GM21526 (cell line): Measurements from ENCODE around the gene KCNQ1.

Experiments used
- ATAC-seq: cut with Tn5 transposase; IDR thresholded peaks from one replicate; pipeline ENCODE4 v1.9.1; 2021; ENCODE audit warnings: moderate library complexity; ENCODE audit not compliant: unreplicated experiment, low FRiP score

KCNQ1 gene

DNA sequence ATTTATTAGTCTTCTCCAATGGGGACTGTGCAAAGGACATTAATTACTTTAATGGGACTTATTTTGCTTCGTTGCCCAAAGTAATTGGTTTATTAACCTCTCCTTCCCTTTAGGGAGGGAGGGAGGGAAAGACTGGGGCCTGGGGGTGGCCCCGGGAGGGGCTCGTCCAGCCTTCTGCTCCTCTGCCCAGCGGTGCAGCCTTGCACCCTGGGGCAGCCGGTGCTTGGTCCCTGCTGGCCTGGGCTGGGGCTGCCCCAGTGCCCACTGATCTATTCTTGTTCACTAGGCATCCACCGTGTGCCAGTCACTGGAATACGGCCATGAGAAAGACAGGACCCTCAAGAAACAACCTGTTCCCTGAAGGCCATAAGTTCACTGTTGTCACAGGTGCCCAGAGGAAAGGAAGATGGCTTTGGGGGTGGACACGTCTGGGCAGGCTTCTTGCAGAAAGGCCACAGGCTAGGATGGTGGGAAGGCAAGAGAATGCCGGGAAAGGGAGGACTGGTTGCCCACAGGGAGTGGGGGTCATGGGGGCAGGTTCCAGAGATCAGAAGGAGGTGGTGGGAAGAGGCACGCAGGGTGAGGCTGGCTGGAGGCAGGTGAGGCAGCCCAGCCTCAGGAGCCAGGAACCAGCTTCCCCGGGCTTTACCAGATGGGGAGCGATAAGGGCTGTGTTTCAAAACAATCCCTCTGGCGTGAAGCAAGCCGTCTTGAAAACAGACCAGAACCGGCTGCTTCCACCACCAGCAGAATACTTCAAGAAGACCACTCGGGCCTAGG lies 302.6 kb downstream of the KCNQ1 start:
- no peak for ATAC-seq

DNA sequence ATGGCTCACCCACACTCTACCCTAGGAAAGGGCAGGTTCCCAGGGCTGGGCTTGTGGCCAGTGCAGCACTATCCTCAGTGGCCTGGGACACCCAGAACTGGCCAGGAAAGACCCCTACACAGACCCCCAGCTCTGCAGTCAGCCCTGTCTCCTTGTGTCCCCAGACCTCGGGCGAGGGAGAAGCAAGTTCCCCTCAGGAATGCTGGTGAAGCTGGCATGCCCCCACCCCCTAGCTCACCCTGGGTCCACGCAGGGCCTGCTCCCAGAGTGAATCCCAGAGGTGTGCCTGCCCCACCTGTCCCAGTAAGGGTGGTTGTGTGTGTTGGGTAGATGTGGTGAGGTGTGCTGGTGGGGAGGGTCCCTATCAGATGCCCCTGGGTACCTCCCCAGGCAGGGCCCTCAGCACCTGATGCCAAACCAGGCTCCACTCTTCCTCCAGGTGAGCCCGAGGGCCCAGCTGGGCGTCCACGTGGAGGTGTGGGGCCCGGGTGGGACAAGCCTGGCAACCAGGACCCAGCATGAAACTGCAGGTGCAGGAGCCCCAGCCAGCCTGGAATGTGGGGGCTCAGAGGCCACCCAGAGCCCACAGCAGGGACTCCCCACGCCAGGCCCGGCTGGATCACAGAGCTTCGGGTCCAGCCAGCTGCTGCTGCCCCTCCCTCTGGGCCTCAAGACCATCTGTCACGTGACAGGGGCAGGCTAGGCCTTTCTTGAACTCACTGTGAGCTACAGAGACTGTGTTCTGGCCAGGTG lies 303.4 kb downstream of the KCNQ1 start:
- no peak for ATAC-seq

DNA sequence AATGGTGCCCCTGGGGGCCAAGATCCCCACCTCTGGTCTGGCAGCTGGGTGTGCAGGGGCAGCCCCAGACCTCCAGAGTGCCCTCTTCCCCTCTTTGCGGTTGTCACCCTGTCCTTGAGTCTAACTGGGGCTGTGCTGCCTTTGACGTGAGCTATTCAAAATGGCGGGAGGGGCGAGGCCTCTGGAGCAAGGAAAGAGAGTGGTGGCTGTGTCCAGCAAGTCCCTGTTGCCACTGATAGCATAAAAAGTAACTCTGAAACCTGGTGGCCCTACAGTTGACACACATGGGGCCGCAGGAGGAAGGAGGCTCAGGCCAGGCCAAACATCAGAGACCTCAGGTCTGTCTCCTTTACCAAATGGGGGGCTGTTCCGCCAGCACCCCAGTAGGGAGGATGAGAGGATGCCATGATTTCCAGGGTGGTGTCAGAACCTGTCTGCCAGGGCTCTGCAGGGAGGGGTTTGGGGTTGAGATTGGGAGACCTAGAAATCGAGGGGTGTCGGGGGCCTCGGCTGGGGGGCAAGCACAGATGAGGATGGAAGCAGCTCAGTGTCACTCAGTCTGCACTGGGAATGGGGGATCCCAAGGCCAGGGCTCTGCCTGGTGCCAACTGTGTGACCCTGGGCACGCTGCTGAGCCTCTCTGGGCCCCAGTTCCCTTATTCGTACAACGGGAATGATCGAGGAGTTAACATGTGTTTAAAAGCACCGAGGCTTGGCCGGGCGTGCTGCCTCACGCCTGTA lies 304.2 kb downstream of the KCNQ1 start:
- ATAC-seq, result no peak

DNA sequence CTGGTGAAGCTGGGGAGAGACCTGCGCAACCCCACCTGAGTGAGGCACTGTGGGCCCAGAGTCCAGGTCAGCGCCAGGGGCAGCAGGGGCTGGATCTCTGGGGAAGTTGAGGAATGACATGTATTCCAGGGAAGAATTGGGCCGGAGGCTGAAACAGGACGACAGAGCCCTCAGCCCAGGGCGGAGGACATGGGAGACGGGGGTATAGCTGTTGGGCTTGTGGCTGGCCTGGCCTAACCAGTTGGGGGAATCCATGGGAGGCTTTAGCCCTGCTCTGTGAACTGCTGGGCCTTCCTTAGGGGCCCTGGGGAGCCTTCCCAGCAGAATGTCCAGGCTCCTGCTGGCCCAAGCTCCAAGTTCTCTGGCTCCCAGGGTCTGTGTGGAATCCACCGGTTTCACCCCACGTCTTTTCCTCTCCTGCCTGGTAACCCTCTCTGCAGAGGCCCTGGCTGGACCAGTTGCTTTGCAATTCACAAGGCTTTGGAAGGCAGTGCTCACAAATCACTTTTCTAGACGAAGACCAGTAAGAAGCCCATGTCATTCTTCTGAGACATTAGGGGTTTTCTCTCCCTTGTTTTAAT lies 305.4 kb downstream of the KCNQ1 start:
- no peak for ATAC-seq

DNA sequence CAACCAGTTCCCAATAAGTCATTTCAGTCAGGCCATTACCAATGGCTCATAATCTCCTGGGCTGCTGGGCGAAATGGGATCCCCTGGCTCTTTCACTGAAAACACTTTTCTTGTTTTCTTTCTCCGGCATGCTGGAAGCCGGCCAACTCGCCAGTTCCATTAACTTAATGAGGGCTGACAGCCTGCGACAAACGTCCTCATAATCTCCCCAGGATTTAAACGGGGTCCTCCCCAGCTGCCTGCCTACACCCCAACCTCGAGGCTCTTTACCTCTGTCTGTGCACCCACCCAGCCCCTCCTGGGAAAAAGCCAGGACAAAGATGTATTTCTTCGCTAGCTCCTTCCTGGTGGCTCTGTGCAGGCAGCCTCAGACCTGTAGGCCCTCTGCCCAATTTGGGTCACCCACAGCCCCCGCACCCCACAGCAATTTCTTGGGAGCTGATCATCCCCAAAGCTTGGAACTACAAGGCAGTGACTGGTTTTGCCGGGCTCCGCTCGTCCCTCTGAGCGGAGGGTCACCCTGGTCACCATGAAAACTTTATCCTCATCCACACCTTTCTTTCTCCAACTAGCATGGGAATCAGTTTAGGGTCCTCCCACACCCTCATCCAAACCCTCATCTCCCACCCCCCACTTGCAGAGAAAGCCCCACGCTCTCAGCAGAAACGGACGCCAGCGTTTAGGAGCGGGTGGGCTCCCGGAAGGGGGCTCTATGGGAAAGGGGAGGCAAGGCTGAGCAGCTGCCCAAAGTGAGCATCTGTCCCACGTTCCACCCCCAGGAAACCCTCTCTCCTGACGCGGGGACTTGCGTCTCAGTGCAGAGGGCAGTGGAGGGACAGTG lies 306.1 kb downstream of the KCNQ1 start:
- ATAC-seq, result no peak

DNA sequence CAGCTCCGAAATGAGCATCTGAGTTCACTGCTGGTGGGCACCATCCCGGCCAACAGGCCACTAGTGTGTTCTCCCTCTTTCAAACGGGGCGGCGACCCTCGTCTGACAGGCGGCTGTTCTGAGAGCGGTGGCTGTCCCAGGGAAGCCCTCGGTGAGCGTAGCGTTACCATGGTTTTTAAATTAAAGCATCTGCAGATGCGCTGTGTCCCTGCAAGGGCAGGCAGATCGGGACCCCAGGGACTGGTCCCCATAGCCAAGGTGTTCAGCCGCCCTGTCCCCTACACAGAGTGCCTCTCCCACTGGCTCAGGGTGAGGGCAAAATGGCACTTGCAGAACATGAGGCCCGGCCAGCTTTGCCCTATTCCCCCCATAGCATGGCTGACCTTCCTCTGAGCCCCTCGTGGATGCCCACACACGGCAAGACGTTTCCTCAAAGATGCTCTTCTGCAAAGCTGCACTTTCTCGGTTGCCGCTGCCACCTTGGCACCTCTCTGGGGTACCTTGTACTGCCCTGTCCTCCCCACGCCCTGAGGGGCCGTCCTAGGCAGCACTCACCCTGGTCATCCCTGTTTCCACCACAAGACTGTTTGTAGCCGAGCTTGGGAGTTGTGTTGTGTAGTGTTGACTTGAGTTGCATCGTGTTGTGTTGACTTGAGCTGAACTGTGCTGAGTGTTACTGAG lies 306.9 kb downstream of the KCNQ1 start:
- ATAC-seq, result no peak

DNA sequence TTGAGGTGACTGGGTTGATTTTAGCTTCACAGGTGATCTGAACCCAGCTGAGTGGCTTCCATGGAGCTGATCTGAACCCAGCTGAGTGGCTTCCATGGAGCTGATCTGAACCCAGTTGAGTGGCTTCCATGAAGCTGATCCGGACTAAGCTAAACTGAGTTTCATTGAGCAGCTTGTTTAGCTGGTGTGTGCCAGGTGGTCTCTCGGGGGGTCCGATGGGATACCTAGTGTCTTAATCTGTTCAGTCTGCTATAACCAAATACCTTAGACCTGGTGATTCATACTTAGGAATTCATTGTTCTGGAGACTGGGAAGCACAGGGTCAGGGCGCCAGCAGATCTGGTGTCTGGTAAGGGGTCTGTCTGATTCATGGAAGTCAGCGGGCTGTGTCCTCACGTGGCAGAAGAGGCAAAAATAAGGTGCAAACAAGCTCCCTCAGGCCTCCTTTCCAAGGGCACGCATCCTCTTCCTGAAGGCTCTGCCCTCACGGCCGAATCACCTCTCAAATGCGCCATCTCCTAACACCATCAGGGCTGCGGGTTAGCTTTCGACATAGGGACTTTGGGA lies 307.5 kb downstream of the KCNQ1 start:
- ATAC-seq, result no peak

DNA sequence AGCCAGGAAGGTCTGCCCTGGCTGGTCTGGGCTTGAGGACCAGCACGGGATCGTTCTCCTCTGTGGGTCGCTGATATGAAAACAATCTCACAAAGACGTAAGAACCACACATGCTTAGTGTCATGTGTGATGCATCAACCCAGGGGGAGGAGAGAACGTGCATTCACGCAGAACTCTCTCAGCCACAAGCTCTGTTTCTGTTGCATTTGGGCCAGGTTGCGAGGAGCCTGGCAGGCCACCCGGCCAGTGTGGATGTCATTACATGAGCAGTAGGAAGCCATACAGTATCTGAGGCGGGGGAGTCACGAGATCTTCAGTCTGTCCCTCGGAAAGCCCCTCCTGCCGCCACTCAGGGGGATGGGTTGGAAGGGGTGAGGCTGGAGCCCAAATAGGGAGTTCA lies 308.1 kb downstream of the KCNQ1 start:
- no peak for ATAC-seq

DNA sequence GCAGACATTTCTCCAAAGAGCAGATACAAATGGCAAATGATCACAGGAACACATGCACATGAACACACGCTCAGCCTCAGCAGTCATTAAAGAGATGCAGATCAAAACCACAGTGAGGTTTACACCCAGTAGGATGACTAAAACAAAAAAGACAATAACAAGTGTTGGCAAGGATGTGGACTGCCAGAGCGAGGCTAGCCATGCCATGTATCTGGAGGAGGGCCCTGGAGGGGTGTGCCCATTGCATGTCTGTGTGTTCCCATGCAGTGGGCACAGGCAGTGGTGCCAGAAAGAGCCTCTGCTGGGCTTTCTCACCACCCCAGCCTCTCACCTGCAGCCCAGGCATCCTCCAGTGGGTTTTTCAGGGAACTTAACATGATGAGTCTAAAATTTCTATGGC lies 309.2 kb downstream of the KCNQ1 start:
- no peak for ATAC-seq

DNA sequence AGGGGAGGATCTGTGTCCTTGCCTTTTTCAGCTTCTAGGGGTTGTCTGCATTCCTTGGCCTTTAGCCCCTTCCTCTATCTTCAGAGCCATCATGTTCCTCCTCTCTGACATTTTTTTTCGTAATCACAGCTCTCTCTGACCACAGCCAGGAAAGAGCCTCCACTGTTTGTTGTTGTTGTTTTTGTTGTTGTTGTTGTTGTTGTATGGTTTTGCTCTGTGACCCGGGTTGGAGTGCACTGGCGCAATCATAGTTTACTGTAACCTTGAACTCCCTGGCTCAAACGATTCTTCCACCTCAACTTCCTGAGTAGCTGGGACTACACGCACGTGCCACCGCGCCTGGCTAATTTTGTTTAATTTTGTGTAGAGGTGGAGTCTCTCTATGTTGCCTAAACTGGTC lies 310.3 kb downstream of the KCNQ1 start:
- no peak for ATAC-seq

DNA sequence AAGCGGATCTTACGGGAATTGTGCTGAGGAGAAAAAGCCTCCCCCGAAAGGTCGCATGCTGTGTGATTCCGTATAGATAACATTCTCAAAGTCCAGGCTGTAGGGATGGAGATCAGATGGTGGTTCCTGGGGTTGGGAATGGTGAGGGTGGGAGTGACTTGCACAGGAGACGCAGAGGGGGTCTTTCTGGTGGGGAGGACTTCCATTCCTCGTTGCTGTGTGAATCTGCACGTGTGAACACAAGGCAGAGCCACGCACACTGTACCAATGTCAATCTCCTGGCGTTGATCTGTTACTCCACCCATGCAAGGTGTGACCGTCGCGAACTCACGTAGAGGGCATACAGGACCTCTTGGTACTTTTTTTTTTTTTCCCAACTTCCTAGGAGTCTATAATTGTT lies 313.9 kb downstream of the KCNQ1 start:
- ATAC-seq, result no peak

DNA sequence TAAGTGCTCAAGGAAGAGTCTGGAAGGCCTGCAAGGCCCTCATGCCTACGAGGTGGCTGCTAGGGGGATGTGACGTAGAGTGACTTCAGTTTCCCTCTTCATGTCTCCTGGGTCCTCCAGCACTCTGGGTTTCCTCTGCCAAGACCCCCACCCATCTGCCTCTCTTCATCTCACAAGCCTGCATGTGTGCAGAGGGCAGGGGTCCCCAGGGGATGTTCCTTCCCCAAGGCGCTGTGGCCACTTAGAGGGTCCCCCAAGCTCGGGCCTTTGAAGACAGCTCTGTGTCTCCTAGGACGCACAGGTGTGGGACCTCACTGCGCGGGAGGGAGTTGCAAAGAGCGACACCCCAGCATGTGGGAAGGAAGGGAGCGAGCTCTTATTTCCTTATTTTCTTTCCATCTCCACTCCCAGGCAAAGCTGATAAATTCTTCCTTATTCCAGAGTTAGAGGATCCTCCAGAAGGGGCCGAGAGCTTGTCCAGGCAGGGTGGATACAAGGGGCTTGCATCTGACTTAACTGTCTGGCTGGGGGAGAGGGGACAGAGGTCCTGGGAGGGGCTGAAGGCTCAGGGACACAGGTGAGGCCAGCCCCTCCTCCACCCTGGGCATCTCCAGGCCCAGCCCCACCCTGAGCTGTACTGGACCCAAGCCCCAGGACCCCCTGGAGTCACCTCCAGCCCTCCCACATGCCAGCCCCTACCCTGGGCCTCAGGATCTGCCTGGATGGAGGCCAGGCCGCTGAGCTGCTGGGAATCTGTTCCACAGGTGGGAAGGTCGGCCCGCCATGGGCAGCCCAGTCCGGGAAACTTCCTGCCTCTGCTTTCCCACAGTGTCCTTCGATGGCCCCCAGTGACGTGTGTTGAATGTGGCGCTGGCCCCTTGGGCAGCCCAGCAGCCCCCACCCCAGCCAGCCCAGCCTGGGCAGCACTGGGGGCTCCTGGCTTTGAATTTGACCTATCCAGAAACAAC lies 314.7 kb downstream of the KCNQ1 start:
- ATAC-seq, result no peak

DNA sequence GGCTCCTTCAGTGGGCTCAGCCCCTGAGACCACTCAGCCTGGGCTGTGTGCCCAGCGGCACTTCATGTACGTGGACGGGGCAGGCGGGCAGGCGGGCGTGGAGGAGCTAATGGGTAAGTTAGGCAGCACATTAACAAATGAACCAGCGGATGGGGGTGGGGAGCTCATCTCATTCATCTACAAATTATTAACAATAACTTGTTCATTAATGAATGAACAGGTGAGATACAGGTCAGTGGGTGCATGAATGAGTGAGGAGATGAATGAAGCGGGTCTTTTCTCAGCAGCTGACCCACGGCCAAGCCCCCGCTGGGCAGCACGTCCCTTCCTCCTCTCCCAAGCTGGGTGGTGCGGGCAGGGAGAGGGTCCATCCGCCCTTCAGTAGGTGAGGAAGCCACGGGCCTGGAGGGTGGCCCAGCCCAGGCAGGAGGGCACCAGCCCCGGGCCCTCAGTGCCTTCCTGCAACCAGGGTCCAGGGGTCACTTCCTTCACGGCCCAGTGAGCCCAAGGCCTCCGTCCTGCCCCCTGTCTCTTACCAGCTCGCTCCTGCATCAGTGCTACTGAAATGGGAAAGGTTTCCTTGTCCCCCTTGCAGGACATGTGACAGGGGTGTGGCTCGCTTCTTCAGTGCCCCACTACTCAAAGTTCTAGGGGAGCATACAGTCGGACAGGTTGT lies 315.5 kb downstream of the KCNQ1 start:
- ATAC-seq, result no peak

DNA sequence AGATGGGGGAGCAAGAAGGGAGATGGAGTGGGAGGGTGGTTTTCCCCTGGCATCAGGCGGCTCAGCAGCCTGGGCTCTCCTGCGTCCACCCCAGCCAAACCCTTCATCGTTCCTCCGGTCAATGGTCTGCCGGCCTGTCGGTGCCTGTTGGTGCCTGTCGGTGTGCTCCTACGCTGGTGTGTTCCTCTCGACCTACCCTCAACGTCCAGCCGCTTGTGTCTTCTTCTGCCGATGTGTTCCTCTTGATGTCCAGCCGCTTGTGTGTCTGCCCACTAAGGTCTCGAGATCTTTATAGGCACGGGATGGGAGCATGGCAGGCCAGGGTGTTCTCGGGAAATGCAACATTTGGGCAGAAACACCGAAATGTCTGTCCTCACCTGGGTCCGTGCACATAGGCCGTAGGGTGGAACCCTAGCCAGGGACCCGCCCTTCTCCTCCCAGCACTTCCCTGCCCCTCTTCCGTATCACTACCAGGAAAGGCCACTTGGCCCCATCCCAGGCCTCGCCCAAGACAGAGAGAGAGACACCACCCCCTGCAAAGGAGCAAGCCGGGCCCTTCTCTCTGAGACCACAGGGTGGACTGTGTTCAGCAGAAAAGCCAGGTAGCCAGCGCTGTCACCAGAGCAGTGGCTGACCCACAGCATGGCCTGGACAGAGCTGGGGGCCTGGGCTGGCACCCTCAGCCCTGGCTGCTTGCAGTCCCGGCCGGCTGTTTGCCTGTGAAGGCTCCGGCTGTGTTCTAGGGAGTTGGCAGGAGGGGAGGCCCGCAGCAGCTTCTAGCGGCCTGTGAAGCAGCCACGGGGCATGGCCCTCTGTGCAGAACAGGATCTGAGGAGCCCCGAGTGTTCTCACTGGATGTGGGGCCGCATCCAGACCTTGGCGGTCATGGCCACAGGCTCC lies 316.6 kb downstream of the KCNQ1 start:
- ATAC-seq, result no peak

DNA sequence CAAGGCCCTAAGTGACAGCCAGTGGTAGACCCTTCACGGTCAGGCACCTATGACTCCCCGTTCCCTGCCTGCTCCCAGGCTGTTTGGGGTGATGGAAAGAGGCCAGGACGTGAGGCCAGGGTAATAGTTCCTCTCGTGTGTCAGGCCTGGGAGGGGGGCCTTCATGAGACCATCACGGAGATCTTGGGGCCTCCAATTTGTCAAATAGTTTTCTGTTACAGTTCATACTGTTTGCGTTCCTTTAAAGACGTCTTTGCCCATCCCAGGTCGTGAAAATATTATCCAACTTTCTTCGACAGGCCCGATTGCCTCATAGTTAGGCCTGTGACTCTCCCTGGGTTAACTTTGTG lies 317.2 kb downstream of the KCNQ1 start:
- ATAC-seq, result no peak

DNA sequence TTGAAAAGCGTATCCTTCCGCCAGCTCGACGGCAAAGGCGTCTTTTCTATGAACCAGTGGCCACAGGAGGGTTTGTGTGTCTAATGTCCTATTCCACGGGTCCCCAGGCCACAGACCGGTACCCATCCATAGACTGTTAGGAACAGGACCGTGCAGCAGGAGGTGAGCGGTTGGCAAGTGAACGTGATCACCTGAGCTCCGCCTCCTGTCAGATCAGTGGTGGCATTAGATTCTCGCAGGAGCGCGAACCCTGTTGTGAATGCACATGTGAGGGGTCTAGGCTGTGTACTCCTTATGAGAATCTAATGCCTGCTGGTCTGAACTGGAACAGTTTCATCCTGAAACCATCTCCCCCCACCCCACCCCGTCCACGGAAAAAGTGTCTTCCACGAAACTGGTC lies 317.6 kb downstream of the KCNQ1 start:
- no peak for ATAC-seq

DNA sequence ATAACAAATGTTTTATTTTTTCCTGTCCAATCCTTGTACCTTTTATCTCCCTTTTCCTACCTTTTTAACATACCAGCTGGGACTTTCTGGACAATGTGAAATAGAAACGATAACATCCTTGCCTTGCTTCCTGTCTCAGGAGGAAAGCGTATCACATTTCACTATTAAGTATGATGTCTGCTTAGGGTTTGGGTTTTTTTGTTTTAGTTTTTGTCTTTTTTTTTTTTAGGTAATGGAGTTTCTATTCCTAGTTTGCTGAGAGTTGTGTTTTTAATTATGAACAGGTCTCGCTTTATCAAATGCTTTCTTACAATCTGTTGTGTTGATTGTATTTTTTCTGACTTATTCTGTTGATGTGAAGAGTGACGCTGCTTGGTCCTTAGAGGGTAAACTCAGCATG lies 319.2 kb downstream of the KCNQ1 start:
- no peak for ATAC-seq
